Heart right ventricle (tissue), 16 donors: ENCODE measurements around the gene SMIM24. TPM values are rescaled to one million over a fixed set of nuclear protein-coding genes. Genes with fewer than 3 reads are reported as not detected.

Experiments used
- ATAC-seq, 8 donors: fragments of 200-7000 bp; cut with Tn5 transposase; one replicate each; pipeline ENCODE4 v1.9.1; 2020; ENCODE audit warnings: mild to moderate bottlenecking in 8 of 8, moderate library complexity in 8 of 8, moderate number of reproducible peaks in 1 of 8
- DNase-seq, 2 donors: peaks; one replicate each; pipeline ENCODE4 v3.0.0-alpha.2; 2020
- H3K27ac ChIP-seq, 10 donors: fragments of 200-600 bp; sonication (generic) in 2 of 10; one replicate each; pipeline versions ENCODE4 v1.5.0 to v1.8.0; 2020 to 2022; ENCODE audit warnings: mild to moderate bottlenecking in 3 of 10
- H3K27me3 ChIP-seq, 7 donors: fragments of 200-600 bp; one replicate each; pipeline ENCODE4 v1.8.0; 2021 to 2022; ENCODE audit warnings: mild to moderate bottlenecking in 2 of 7
- H3K36me3 ChIP-seq, 9 donors: fragments of 200-600 bp; sonication (generic) in 1 of 9; one replicate each; pipeline versions ENCODE4 v1.5.0 to v1.8.0; 2020 to 2022; ENCODE audit warnings: mild to moderate bottlenecking in 2 of 9
- H3K4me1 ChIP-seq, 9 donors: fragments of 200-600 bp; sonication (generic) in 1 of 9; one replicate each; pipeline versions ENCODE4 v1.5.0 to v1.8.0; 2020 to 2022; ENCODE audit warnings: mild to moderate bottlenecking in 4 of 9
- H3K4me3 ChIP-seq, 10 donors: fragments of 200-600 bp; sonication (generic) in 2 of 10; one replicate each; pipeline versions ENCODE4 v1.5.0 to v1.8.0; 2020 to 2022; ENCODE audit warnings: mild to moderate bottlenecking in 7 of 10, moderate library complexity in 2 of 10
- H3K9me3 ChIP-seq, 11 donors: fragments of 200-600 bp in 10 of 11; sonication (generic) in 2 of 11; one replicate each; pipeline versions ENCODE4 v1.5.0 to v1.8.0; 2013 to 2022; ENCODE audit warnings: mild to moderate bottlenecking in 2 of 11, control low read depth in 1 of 11, moderate library complexity in 1 of 11
- CTCF ChIP-seq, 9 donors: fragments of 200-600 bp; sonication (generic) in 2 of 9; IDR thresholded peaks; one replicate each; pipeline versions ENCODE4 v1.5.0 to v1.8.0; 2021 to 2022; ENCODE audit warnings: antibody characterized with exemption in 9 of 9, mild to moderate bottlenecking in 5 of 9, moderate library complexity in 1 of 9
- WGBS, 2 donors: extraction: QIAGEN DNeasy Blood & Tissue Kit; methylation state at CpG; one replicate each; pipeline ENCODE4 v1.1.7; 2013; ENCODE audit warnings: inconsistent platforms in 1 of 2; 5-methylcytosine and 5-hydroxymethylcytosine counted together
- intact Hi-C, 10 donors: fragments of 100-400 bp; cut with DNase I; formaldehyde crosslinking; loops; one replicate each; pipeline versions ENCODE4 v1.11.1 to v1.14.2; 2022
- polyA plus RNA-seq, 2 donors: library from polyadenylated mRNA; stranded (reverse); fragments of 200-250 nt; gene quantifications; one replicate each; pipeline ENCODE4 v1.2.3, GENCODE V29; 2013
- total RNA-seq, 10 donors: library from RNA; stranded (reverse); fragmentation: NEBNext Ultra II Directional in 3 of 10; extraction: Animal tissue kit (Norgen Biotek cat#: 25700) in 3 of 10; gene quantifications; one replicate each; pipeline versions ENCODE4 v1.2.1 to v1.2.4, GENCODE V29; 2021 to 2023
- donor health status: Arrhythmogenic right ventricular cardiomyopathy.
- donor health status: ischemic (EF 13 %, LVEDD 7.1; RV severe dilation, severe dysfunction).
- donor health status: healthy with polysubstance abuse.
- donor health status: DM: no; HTN: yes; CAD: no.
- donor health status: DM: no; HTN: no; CAD: no.
- donor health status: ischemic (EF 25% LVEDD 6.9; RV normal size, moderate dysfunction).
- donor health status: ischemic (EF 25% LVEDD 5.7; RV mildly dilated, moderate dysfunction).
- donor health status: healthy.
- donor health status: DM: yes; HTN: yes; CAD: no.
- donor health status: Ischemic cardiomyopathy.
- donor health status: ischemic (EF 35%, LVEDD 5.7; RV mildly dilated, moderate dysfunction).
- donor health status: nonischemic (EF 11% LVEDD 7.7; RV severe dilation, severe dysfunction).
- donor health status: DM: yes; HTN: yes; CAD: no.
- donor health status: PGD.
- donor health status: ischemic (EF 29% LVEDD 5.4; RV normal size, mild dysfunction).
- donor health status: nonischemic (EF 23%, LVEDD 6.1; RV moderate dilation, normal function).

The SMIM24 gene
- total and polyA plus RNA-seq, 12 donors: not detected

- Histone ChIP-seq H3K36me3 (peaks cover 4 to 82% (median 40%) of the 10 kb centered on the region in 9 donors), H3K27me3 (no peaks in the 10 kb centered on the region), H3K9me3 (no peaks in the 10 kb centered on the region), H3K4me1 (peaks cover 30 to 47% (median 38%) of the 10 kb centered on the region in 9 donors), H3K4me3 (no peak overlapping the region), H3K27ac (peak overlapping the region; percentile 47 to 98 (median 84))
- no peak for DNase-seq
- no peak for ATAC-seq
- intact Hi-C loops: no loop called here
- WGBS, 2 donors: 76% methylated on average over 18 of the region's 18 CpGs
- no peak for TF ChIP-seq CTCF (IDR thresholded peaks at IDR 0.05)
Measured at GRCh38 chr19:3456925-3457527, 23.3 kb downstream of the SMIM24 start.

GRCh38 chr19:3455960-3456601, 24.2 kb downstream of the SMIM24 start:
- intact Hi-C loops: no loop called here
- H3K27ac ChIP-seq: peak overlapping the region in 3 of 10 donors; percentile 85 to 96 (median 87)
- no peak for TF ChIP-seq CTCF (IDR thresholded peaks at IDR 0.05)
- DNase-seq: no peak
- H3K36me3 ChIP-seq: peaks cover 4 to 84% (median 43%) of the 10 kb centered on the region in 9 donors
- H3K4me3 ChIP-seq: no peak overlapping the region
- ATAC-seq: no peak
- no peaks in the 10 kb centered on the region for H3K9me3 ChIP-seq
- 88 to 89% methylated on average over 36 to 37 of the region's 37 CpGs for WGBS, 2 donors
- H3K27me3 ChIP-seq: no peaks in the 10 kb centered on the region
- H3K4me1 ChIP-seq: peaks cover 33 to 53% (median 43%) of the 10 kb centered on the region in 9 donors

- H3K4me1 ChIP-seq: peaks cover 34 to 54% (median 49%) of the 10 kb centered on the region in 9 donors
- ATAC-seq: no peak
Measured at GRCh38 chr19:3455393-3455955, 24.9 kb downstream of the SMIM24 start.

More at GRCh38 chr19:3455393-3455955, 24.9 kb downstream of the SMIM24 start:
- Histone ChIP-seq H3K4me3 (no peak overlapping the region), H3K9me3 (no peaks in the 10 kb centered on the region), H3K27me3 (no peaks in the 10 kb centered on the region), H3K27ac (no peak overlapping the region), H3K36me3 (peaks cover 4 to 84% (median 48%) of the 10 kb centered on the region in 9 donors)
- WGBS, 2 donors: 91 to 93% methylated on average over 7 of the region's 7 CpGs
- DNase-seq: no peak
- TF ChIP-seq CTCF (IDR thresholded peaks at IDR 0.05): no peak
- intact Hi-C loops: no loop called here
